Measurements from ENCODE around the gene ARL4A. TPM values are rescaled to one million over a fixed set of nuclear protein-coding genes. Genes with fewer than 3 reads are reported as not detected.
"Not testable (repeated sequence)": the region's sequence is repeated elsewhere in the genome, so short reads cannot be mapped to it uniquely, and the experiment has no call there.

The ARL4A gene
- total RNA-seq, 1 experiment from 2014 or later: 39.4 TPM

DNA sequence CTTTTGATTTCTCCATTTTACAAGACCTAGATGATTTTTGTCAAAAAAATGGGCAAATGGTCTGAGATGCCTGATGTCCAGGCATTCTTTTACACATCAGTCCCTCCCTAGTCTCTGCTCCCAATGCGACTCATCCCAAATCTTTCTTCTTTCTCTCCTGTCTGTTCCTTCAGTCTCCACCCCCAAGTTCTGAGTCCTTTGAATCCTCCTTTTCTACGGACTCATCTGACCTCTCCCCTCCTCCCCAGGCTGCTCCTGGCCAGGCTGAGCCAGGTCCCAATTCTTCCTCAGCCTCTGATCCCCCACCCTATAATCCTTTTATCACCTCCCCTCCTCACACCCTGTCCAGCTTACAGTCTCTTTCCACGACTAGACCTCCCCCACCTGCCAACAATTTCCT is 26.4 kb upstream of the ARL4A start:
- H3K23me2 ChIP-seq (ENCODE audit: insufficient read length, low read depth, low read length, poor library complexity, severe bottlenecking); H3K56ac ChIP-seq (ENCODE audit: insufficient read length, low read depth, low read length); H4K8ac ChIP-seq (replicated peaks; ENCODE audit: insufficient read length, low read depth, low read length); H2BK5ac ChIP-seq (ENCODE audit: insufficient read length, low read length); H3K14ac ChIP-seq (ENCODE audit: insufficient read depth, low read length); H3K9ac ChIP-seq (ENCODE audit: extremely low read depth, insufficient read length, low read length); H3K4me3 Mint-ChIP-seq; H2BK15ac ChIP-seq (ENCODE audit: low read depth, low read length); H3K27ac Mint-ChIP-seq; H3K4me1 ChIP-seq (ENCODE audit: insufficient read depth, low read length); H3K4me1 Mint-ChIP-seq; H2BK12ac ChIP-seq (ENCODE audit: insufficient read length, low read depth, low read length); H3K9me3 ChIP-seq (ENCODE audit: control insufficient read depth, low read depth, low read length); H3K36me3 Mint-ChIP-seq (ENCODE audit: insufficient read depth in 1 of 3, low read depth in 3 of 3); H3K4me2 ChIP-seq (ENCODE audit: insufficient read depth, insufficient read length, low read length); H4K5ac ChIP-seq (ENCODE audit: insufficient read length, low read depth, low read length); H3K23ac ChIP-seq (ENCODE audit: insufficient read length, low read depth, low read length); H2BK120ac ChIP-seq (ENCODE audit: low read depth, low read length, poor library complexity, severe bottlenecking); H3K4ac ChIP-seq (ENCODE audit: low read depth, low read length); H4K20me1 ChIP-seq (ENCODE audit: control insufficient read depth, insufficient read depth, insufficient read length); H3K27me3 Mint-ChIP-seq (ENCODE audit: low read depth); H3K79me1 ChIP-seq (ENCODE audit: insufficient read depth, low read depth, low read length, poor library complexity, severe bottlenecking); H3T11ph ChIP-seq (ENCODE audit: low read length); H3K9me3 Mint-ChIP-seq; H3K27ac ChIP-seq (ENCODE audit: insufficient read length, low read depth, low read length); H2AK5ac ChIP-seq (ENCODE audit: insufficient read length, low read length); DNase-seq; H2AFZ ChIP-seq (ENCODE audit: low read length); H3K79me2 ChIP-seq (ENCODE audit: insufficient read depth, low read length); H2BK20ac ChIP-seq (ENCODE audit: low read depth, low read length, poor library complexity, severe bottlenecking); H3K18ac ChIP-seq (ENCODE audit: insufficient read length, low read depth, low read length); H4K91ac ChIP-seq (ENCODE audit: insufficient read length, low read depth, low read length); H3K27me3 ChIP-seq (ENCODE audit: insufficient read depth, low read length): not testable (repeated sequence)
- WGBS (ENCODE audit: extremely low coverage, insufficient read length, low lambda C conversion rate): no CpG with 5 or more reads among the region's 3 CpGs

Measured in H9 (cell line).